Measurements from ENCODE around the gene WNT5A. TPM values are rescaled to one million over a fixed set of nuclear protein-coding genes. Genes with fewer than 3 reads are reported as not detected.

WNT5A gene
- total RNA-seq, 2 donors from 2014 or later = 5.9 to 15.0 TPM

DNA sequence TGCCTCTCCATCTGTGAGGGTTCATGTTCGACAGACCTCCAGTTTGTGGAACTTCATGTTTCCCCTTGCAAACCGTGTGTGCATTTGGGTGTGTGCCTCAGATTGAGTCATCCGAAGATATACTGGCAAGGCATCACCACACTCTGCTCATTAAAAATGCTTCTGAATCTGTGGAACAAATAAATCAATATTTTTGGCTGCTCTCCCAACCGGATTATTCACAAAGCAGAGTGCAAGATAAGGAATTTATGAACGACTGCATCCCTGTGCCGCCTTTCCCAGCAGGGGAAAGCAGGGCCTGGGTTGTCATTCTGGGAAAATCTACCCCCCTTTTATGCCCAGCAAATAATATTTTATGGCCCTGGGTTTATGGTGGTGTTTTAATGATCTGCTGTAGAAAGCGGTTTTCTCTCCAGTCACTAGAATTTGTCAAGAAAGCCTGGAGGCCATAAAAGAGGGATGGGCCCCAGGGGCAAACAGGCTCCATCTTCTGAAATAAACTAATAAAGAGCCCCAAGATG, 4.2 kb upstream of the WNT5A start:
- DNase-seq (peak in 1 of 4 donors; percentile 24), ATAC-seq (no peak)
- peaks cover 22% of the 10 kb centered on the region for H3K4me1 ChIP-seq
- H3K4me3 ChIP-seq = no peak overlapping the region
- whole genome bisulfite sequencing, 2 donors = 26 to 35% methylated on average over 7 of the region's 7 CpGs
- no peak overlapping the region for H3K27ac ChIP-seq
- H3K9me3 ChIP-seq = no peaks in the 10 kb centered on the region
- no peaks in the 10 kb centered on the region for H3K36me3 ChIP-seq (replicated peaks in 1 of 2; ENCODE audit: insufficient read depth in 1 of 2, low read depth in 2 of 2)
- intact Hi-C loops (cut with DNase I) = no loop called here
- no peaks in the 10 kb centered on the region for H3K27me3 ChIP-seq
- TF ChIP-seq POLR2A (IDR thresholded peaks at IDR 0.05) = no peak
- TF ChIP-seq, protein P1, sequence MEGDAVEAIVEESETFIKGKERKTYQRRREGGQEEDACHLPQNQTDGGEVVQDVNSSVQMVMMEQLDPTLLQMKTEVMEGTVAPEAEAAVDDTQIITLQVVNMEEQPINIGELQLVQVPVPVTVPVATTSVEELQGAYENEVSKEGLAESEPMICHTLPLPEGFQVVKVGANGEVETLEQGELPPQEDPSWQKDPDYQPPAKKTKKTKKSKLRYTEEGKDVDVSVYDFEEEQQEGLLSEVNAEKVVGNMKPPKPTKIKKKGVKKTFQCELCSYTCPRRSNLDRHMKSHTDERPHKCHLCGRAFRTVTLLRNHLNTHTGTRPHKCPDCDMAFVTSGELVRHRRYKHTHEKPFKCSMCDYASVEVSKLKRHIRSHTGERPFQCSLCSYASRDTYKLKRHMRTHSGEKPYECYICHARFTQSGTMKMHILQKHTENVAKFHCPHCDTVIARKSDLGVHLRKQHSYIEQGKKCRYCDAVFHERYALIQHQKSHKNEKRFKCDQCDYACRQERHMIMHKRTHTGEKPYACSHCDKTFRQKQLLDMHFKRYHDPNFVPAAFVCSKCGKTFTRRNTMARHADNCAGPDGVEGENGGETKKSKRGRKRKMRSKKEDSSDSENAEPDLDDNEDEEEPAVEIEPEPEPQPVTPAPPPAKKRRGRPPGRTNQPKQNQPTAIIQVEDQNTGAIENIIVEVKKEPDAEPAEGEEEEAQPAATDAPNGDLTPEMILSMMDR (IDR thresholded peaks at IDR 0.05) = no peak

DNA sequence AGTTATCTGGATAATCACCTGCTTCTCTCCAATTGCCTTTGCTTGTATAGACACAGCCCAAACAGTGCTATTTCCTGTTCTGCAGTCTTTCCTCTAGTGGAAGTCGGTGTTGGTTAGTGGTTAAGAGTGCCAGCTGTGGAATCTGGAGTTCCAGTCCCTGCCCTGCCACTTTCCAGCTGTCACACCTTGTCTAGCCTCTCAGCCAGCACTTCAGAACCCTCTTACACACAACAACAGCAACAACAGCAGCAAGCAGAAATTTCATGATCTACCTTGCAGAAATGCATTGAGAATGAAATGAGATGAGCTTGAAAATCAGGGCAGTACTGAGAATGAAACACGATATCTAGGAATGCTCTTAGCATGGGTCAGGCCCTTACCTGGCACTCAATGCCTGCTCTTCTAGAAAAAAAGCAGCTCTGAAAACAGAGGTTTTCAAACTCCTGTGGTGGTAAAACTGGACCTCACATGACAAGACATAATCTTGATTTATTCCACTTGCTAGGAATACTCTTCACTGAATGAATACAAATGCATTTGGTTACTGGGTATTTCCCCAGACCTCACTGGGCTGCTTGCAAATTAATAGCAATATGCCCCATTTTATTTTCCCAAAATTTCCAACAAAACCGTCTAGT, 3.3 kb upstream of the WNT5A start:
- Histone ChIP-seq H3K9me3 (no peaks in the 10 kb centered on the region), H3K27ac (no peak overlapping the region), H3K4me3 (no peak overlapping the region), H3K36me3 (replicated peaks in 1 of 2; ENCODE audit: insufficient read depth in 1 of 2, low read depth in 2 of 2) (no peaks in the 10 kb centered on the region), H3K4me1 (peaks cover 31% of the 10 kb centered on the region), H3K27me3 (no peaks in the 10 kb centered on the region)
- WGBS, 2 donors = 24 to 39% methylated on average over 3 of the region's 3 CpGs
- DNase-seq (no peak), ATAC-seq (no peak)
- intact Hi-C loops (cut with DNase I) = no loop called here
- TF ChIP-seq, protein P1 (IDR thresholded peaks at IDR 0.05) = no peak
- TF ChIP-seq POLR2A (IDR thresholded peaks at IDR 0.05) = no peak

DNA sequence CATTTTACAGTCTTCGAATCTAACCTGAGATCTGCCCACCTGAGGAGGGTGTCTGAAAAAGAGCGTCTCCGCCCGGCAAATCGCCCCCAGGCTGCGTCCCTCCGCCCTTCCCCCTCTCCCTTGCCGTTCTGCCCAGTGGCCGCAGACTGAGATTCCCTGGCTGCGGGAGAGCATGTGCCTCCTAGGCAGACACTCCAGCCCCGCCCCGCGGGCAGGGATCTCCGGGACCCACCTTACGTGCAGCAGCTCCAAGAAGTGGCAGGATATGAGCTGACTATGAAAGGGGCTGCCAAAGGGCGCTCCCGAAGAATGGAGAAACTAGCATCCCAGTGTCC, 2.7 kb upstream of the WNT5A start:
- Histone ChIP-seq H3K4me3 (no peak overlapping the region), H3K9me3 (no peaks in the 10 kb centered on the region), H3K27me3 (no peaks in the 10 kb centered on the region), H3K27ac (no peak overlapping the region), H3K4me1 (peaks cover 33% of the 10 kb centered on the region), H3K36me3 (replicated peaks in 1 of 2; ENCODE audit: insufficient read depth in 1 of 2, low read depth in 2 of 2) (no peaks in the 10 kb centered on the region)
- TF ChIP-seq, protein P1 (IDR thresholded peaks at IDR 0.05) = no peak
- TF ChIP-seq POLR2A (IDR thresholded peaks at IDR 0.05) = no peak
- 20 to 21% methylated on average over 16 to 17 of the region's 17 CpGs for WGBS, 2 donors
- intact Hi-C loops (cut with DNase I) = no loop called here
- ATAC-seq = no peak
- peak in 2 of 4 donors; percentile 20 to 36 for DNase-seq

DNA sequence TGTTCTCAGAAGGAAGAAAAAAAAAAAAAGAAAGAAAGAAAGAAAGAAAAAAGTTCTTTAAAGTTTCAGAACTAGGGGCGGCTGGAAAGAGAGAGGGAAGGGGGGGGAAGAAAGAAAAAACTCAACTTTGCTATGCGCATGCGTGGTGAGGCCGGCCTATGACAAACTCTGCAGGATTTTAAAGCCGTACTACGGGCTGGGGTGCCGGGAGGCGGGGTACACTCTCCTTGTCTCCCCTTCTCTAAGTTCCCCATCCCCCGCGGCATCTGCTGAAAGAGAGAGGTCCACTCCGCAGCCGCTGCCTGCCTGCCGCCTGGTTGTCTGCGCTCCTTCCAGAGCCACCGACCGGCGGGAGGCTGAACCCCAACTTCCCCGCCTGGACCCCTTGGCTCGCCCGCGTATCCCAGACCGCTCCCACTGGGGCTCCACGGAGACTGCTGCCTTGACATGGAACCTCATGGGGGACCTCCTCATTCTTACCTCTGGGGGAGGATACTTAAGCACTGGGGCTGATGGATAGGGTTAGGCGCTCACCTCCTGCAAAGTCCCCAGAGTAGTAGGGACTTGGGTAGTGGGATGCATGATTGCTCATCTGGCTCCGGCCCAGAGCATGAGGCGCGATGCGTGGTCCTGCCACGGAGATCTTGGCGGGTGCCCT, 1.4 kb upstream of the WNT5A start:
- ATAC-seq (peak; percentile 50), DNase-seq (peak; percentile 71 to 82 (median 74))
- TF ChIP-seq, protein P1 (IDR thresholded peaks at IDR 0.05) = no peak
- TF ChIP-seq POLR2A (IDR thresholded peaks at IDR 0.05) = peak in 1 of 3 donors; percentile 9
- intact Hi-C loops (cut with DNase I) = no loop called here
- Histone ChIP-seq H3K27ac (peak overlapping the region in 3 of 4 donors; percentile 67 to 88 (median 81)), H3K4me3 (peak overlapping the region in 1 of 2 donors; percentile 71), H3K4me1 (peaks cover 42% of the 10 kb centered on the region), H3K9me3 (no peaks in the 10 kb centered on the region), H3K36me3 (replicated peaks in 1 of 2; ENCODE audit: insufficient read depth in 1 of 2, low read depth in 2 of 2) (no peaks in the 10 kb centered on the region), H3K27me3 (no peaks in the 10 kb centered on the region)
- 0 to 2% methylated on average over 16 to 30 of the region's 30 CpGs for WGBS, 2 donors

Measured in body of pancreas (tissue), 4 donors.